COLO668 (cell line): Measurements from ENCODE around the gene ERCC8.

Source experiments
- DNase-seq: peaks from one replicate; lab custom pipeline; 2025; ENCODE audit not compliant: unreplicated experiment; lab: John Stamatoyannopoulos, UW

ERCC8 gene

DNA sequence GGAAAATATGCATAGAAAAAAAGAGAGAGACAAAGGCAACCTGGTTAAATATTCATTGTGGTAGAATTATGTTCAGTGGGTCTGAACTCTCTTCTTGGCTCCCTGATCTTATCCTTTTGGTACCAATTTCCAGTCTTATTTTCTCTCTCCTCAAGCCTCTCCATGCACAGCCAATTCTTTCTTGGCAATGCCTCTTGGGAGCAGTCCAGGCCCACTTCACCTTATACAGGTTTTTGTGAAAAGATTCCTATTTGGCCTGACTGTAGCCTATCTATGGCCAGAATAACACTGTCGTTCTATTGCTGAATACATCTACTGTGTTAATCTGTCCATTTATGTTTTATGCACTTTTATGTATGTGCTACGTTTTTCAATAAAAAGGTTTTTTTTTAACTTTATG, 103.5 kb downstream of the ERCC8 start:
- DNase-seq, result no peak

DNA sequence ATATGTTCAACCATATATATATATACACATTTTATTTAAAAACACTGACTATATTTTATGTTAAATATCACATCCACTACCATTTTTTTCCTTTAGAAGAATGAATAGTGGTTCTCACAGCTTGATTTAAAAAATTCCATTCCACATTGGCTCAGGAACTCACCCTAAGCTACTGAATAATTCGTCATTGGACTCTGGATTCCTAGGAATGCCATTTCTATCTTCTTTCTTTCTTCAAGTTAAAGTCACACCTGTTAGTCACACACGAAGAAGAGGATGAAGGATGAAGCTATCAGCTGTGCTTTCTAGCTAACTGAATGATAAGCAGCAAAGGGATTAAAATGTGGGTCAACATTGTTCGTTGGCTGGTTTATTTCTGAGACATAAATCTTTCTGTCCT, 108.7 kb downstream of the ERCC8 start:
- DNase-seq, result no peak

DNA sequence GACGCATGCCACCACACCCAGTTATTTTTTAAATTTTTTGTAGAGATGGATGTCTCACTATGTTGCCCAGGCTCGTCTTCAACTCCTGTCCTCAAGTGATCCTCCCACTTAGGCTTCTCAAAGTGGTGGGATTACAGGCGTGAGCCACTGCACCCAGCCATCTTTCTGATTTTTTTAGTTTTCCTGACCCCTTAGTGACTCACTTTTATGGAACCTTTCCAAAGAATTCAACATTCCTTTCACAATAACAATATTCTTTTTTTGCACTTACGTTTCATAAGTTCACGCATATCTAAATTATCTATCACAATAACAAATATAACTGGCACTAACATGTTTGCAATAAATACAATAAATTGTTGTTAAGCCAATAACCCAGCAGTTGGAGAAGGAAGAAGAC, 109.3 kb downstream of the ERCC8 start:
- no peak for DNase-seq

DNA sequence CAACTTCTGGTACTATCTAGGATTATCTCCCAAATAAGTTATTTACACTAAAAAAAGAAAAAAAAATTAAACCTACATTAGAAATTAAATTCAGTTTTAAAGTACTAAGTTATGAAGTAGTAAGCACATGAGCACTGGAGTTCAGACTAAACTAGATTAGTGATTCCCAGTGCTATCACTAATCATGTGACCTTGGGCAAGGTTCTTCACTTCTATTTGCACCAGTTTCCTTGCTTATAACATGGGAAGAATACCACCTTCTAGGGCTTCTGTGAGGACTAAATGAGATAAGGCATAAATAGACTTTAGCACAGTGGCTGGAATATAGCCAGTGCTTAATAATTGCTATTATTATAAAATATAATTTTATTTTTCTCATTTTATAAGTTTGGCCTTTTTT, 111.3 kb downstream of the ERCC8 start:
- no peak for DNase-seq

DNA sequence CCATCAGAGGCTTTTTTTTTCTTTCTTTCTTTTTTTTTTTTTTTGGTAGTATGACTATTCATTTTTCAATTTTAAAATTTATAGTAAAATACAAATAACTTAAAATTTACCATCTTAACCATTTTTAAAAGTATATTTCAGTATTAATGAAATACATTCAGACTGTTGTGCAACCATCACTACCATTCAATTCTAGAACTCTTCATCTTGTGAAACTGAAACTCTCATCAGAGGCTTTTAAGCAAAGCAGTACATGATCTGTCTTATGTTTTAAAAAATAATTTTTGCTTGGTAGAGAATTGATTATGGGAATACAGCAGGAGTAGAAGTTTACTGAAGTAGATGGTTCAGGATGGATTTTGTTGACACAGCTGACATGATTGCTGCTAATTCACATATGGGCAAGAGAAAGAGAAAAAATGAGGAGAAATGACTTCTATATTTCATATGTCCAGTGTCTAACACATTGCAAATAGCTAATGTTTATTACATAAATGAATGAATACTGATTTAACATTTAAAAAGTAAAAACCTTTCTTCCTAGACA, 114.2 kb downstream of the ERCC8 start:
- DNase-seq, result no peak

DNA sequence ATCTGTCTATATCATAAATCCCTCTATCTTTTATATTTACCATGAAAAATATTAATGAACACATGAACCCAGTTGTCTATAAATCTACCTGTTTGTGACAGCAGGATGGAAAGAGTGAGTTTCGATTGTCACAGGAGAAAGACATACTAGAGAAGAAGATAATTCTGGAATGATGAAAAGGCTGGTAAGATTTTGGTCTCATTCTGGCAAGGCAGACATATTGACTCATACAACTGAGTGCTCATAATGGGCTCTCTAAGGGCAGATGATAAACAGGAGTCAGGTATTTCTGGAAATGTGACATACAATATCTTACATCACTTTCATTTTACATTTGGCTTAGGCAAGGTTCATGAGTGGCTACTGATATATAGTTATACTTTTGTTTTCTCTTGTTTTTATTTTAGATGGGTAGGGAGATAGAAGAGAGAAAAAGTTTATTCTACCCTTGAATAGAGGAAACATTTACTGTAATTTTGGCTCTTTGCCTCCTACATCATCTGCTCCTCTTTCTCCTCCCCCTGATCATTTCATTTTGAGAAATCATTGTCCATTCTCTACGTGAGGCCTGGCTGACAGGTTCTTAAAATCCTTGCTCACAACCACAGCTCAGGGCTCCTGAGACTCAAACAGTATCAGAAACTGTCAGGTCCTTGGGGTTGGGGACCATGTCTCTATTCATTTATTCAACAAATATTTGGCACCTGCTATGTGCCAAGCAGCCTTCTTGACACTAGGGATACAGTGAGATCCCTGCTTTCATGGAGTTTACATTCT, 115.2 kb downstream of the ERCC8 start:
- DNase-seq, result no peak

DNA sequence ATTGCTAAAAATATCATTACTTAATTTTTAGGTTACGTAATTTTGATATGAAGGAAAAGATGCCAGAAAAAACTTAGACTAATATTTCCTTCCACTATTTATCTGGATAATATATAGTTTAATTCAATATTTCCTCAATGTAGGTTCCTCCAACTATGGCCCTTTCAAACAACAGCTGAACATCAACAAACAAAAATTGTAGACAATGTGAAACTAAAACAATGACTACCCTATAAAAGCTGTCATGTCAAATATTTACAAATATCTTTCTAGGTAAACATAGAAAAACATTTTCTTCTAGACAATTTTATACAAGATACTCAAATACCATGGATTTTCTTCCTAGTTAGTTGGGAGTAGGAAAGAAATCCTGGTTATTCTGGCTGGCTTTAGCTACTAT, 117.7 kb downstream of the ERCC8 start:
- DNase-seq, result no peak

DNA sequence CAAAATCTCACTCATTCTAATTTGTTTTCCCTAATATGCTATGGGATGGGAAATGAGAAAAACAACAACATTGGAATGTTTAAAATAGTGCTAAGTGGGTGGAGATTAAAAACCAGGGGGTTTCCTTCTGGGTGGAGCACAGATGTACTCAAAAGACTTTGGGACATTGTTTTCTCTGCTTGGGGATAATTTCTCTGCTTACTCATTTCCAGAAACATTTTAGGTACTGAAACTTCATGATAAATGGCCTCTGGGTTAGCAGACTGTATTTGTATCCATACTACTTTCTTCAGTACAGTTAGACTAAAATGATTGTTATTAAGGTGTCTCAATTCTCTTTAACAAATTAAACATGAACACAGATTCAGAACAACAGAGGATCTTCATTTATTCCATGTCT, 118.2 kb downstream of the ERCC8 start:
- DNase-seq, result no peak
